Measurements from ENCODE around the gene HDAC7.
"Not testable (repeated sequence)": the region's sequence is repeated elsewhere in the genome, so short reads cannot be mapped to it uniquely, and the experiment has no call there.

HDAC7 gene

GRCh38 chr12:47814539-47815170 is 5.0 kb downstream of the HDAC7 start:
- in situ Hi-C loops (cut with MboI; ENCODE audit: low pct_unique_long_range_greater_than_20kb, low sequenced_read_pairs, unreplicated experiment) = no loop called here
- no peak for TF ChIP-seq CTCF (IDR thresholded peaks at IDR 0.05; ENCODE audit: extremely low read depth, insufficient read depth, missing control alignments)
- no peak for DNase-seq (ENCODE audit: low spot score)

GRCh38 chr12:47813511-47814196 is 6.0 kb downstream of the HDAC7 start:
- TF ChIP-seq CTCF (IDR thresholded peaks at IDR 0.05; ENCODE audit: extremely low read depth, insufficient read depth, missing control alignments) = no peak
- DNase-seq (ENCODE audit: low spot score) = peak; percentile 77

GRCh38 chr12:47812797-47813510 is 6.7 kb downstream of the HDAC7 start:
- in situ Hi-C loops (cut with MboI; ENCODE audit: low pct_unique_long_range_greater_than_20kb, low sequenced_read_pairs, unreplicated experiment) = no loop called here
- TF ChIP-seq CTCF (IDR thresholded peaks at IDR 0.05; ENCODE audit: extremely low read depth, insufficient read depth, missing control alignments) = peak; percentile 19

More at GRCh38 chr12:47813511-47814196, 6.0 kb downstream of the HDAC7 start:
- in situ Hi-C loops (cut with MboI; ENCODE audit: low pct_unique_long_range_greater_than_20kb, low sequenced_read_pairs, unreplicated experiment) = no loop called here

GRCh38 chr12:47811581-47812484 is 7.9 kb downstream of the HDAC7 start:
- no peak for TF ChIP-seq CTCF (IDR thresholded peaks at IDR 0.05; ENCODE audit: extremely low read depth, insufficient read depth, missing control alignments)
- DNase-seq (ENCODE audit: low spot score) = no peak
- in situ Hi-C loops (cut with MboI; ENCODE audit: low pct_unique_long_range_greater_than_20kb, low sequenced_read_pairs, unreplicated experiment) = no loop called here

More at GRCh38 chr12:47812797-47813510, 6.7 kb downstream of the HDAC7 start:
- peak; percentile 93 for DNase-seq (ENCODE audit: low spot score)

- no peak for DNase-seq (ENCODE audit: low spot score)
- in situ Hi-C loops (cut with MboI; ENCODE audit: low pct_unique_long_range_greater_than_20kb, low sequenced_read_pairs, unreplicated experiment) = no loop called here
- no peak for TF ChIP-seq CTCF (IDR thresholded peaks at IDR 0.05; ENCODE audit: extremely low read depth, insufficient read depth, missing control alignments)
Observed at GRCh38 chr12:47811072-47811396, 8.7 kb downstream of the HDAC7 start.

GRCh38 chr12:47809518-47809917 is 10.2 kb downstream of the HDAC7 start:
- DNase-seq (ENCODE audit: low spot score); in situ Hi-C loops (cut with MboI; ENCODE audit: low pct_unique_long_range_greater_than_20kb, low sequenced_read_pairs, unreplicated experiment): not testable (repeated sequence)
